ENCODE results near the gene SYCE3.
"Not testable (repeated sequence)": the region's sequence is repeated elsewhere in the genome, so short reads cannot be mapped to it uniquely, and the experiment has no call there.

Gene SYCE3

DNA sequence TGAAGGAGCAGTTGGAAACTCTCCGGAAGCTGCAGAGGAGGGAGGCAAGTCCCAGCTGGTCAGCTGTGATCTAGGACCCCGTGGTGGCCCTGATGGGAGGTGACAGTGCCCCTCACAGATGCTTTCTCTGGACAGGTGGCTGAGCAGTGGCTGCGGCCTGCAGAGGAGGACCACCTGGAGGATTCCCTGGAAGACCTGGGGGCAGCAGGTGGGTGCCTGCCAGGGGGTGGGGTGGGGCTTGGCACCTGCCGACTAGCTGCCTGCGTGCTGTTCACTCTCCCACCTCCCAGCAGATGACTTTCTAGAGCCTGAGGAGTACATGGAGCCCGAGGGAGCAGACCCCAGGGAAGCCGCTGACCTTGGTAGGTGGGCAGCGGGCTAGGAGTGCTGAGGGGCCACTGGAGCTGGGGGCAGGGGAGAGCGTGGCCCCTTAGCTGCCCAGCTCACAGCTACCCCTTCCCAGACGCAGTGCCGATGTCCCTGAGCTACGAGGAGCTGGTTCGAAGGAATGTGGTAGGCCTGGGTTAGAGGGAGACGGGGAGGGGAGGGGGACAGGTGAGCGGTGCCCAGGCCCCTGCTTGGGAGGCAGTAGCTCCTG lies 40.4 kb downstream of the SYCE3 start:
- no peak for TF ChIP-seq POLR2AphosphoS5 (IDR thresholded peaks at IDR 0.05; ENCODE audit: low read depth, low read length)
- TF ChIP-seq POLR2A (IDR thresholded peaks at IDR 0.05; ENCODE audit: low read depth, low read length): no peak
- no peak for TF ChIP-seq TAF1 (IDR thresholded peaks at IDR 0.05; ENCODE audit: borderline replicate concordance, low read depth, low read length)
- DNase-seq (ENCODE audit: insufficient read length) (no peak), FAIRE-seq (no peak)

DNA sequence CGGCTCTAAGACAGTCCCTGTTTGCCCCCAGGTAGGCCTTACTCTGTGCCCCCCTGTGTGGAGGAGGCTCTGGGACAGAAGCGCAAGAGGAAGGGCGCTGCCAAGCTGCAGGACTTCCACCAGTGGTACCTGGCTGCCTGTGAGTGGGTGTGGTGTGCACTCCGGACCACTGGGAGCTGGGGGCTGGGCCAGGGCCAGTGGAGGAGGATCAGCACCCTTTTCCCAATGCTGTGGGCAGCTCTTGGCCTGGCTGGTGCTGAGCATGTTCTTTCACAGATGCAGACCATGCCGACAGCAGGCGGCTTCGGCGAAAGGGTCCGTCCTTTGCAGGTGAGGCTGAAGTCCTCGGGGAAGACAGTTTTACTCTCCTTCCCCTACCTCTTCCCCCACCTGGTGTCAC lies 41.0 kb downstream of the SYCE3 start:
- DNase-seq (ENCODE audit: insufficient read length): no peak
- no peak for FAIRE-seq
- no peak for TF ChIP-seq POLR2A (IDR thresholded peaks at IDR 0.05; ENCODE audit: low read depth, low read length)
- no peak for TF ChIP-seq TAF1 (IDR thresholded peaks at IDR 0.05; ENCODE audit: borderline replicate concordance, low read depth, low read length)
- TF ChIP-seq POLR2AphosphoS5 (IDR thresholded peaks at IDR 0.05; ENCODE audit: low read depth, low read length): peak; percentile 38; the same call in 1 of the 2 replicates

DNA sequence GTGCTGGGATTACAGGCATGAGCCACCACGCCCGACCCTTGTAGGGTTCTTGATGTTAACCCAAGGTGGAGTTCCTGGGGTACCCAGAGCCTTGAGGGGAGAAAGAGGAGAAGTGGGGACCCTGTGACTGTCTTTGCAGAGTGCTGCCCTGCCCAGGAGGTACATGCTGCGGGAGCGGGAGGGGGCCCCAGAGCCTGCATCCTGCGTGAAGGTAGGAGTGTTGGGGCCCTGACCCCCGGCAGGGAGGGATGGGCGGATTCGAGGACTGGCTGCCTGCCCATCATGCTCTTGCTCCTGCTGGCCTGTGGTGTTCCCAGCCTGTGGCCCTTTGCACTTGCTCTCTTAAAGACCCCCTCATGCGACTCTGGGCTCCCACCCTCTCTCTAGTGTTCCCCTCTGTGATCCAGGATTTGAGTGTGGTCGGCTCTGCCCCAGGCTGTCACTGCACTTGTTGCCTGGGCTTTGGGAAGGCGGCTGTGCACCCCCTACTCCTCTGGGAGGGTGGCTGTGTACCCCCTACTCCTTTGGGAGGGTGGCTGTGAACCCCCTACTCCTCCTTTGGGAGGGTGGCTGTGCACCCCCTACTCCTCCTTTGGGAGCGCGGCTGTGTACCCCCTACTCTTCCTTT lies 41.8 kb downstream of the SYCE3 start:
- FAIRE-seq (no peak), DNase-seq (ENCODE audit: insufficient read length) (no peak)
- no peak for TF ChIP-seq POLR2AphosphoS5 (IDR thresholded peaks at IDR 0.05; ENCODE audit: low read depth, low read length)
- no peak for TF ChIP-seq TAF1 (IDR thresholded peaks at IDR 0.05; ENCODE audit: borderline replicate concordance, low read depth, low read length)
- TF ChIP-seq POLR2A (IDR thresholded peaks at IDR 0.05; ENCODE audit: low read depth, low read length): no peak

DNA sequence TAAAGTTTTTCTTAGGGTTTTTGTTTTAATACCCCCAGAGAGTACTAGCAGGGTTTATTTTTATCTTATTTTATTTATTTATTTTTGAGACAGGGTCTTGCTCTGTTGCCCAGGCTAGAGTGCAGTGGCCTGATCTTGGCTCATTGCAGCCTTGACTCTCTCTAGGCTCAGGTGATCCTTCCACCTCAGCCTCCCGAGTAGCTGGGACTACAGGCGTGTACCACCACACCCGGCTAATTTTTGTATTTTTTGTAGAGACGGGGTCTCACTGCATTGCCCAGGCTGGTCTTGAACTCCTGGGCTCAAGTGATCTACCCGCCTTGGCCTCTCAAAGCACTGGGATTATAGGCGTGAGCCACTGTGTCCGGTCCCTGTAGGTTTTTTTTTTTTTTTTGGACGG lies 42.5 kb downstream of the SYCE3 start:
- not testable (repeated sequence) for DNase-seq (ENCODE audit: insufficient read length); FAIRE-seq

DNA sequence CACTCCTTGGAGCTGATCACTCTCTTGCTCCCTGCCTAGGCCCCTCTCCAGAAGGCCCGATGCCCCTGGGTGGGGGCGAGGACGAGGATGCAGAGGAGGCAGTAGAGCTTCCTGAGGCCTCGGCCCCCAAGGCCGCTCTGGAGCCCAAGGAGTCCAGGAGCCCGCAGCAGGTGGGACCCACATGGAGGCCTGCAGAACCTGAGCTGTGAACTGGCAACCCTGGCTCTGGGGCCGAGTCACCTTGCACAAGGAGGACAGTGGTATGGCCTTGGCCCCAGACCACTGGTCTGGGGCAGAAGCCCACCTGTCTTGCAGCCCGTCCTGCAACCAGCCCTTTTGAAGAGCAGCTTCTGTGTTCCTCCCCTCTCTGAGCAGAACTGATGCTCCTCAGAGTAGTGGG lies 43.6 kb downstream of the SYCE3 start:
- TF ChIP-seq TAF1 (IDR thresholded peaks at IDR 0.05; ENCODE audit: borderline replicate concordance, low read depth, low read length): no peak
- no peak; the same call in 1 of the 2 replicates for TF ChIP-seq POLR2A (IDR thresholded peaks at IDR 0.05; ENCODE audit: low read depth, low read length)
- no peak for TF ChIP-seq POLR2AphosphoS5 (IDR thresholded peaks at IDR 0.05; ENCODE audit: low read depth, low read length)
- DNase-seq (ENCODE audit: insufficient read length) (no peak), FAIRE-seq (no peak)

DNA sequence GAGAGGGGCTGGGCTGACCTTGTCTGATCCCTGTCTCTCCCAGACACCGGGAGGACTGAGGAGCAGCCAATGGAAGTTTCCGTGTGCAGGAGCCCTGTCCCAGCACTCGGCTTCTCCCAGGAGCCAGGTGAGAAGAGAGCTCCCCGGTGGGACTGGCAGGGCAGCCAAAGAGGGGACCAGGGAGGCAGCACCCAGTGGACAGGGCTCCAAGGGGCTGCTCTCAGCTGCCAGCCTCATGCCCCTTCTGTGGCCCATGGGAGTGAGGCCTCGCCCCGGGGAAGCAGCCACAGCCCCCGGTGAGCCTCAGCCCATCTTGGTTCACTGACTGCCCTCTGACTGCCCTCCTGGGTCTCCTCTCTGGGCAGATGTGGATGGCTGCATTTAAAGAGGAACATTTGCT lies 44.1 kb downstream of the SYCE3 start:
- no peak for DNase-seq (ENCODE audit: insufficient read length)
- TF ChIP-seq TAF1 (IDR thresholded peaks at IDR 0.05; ENCODE audit: borderline replicate concordance, low read depth, low read length) (no peak), POLR2AphosphoS5 (IDR thresholded peaks at IDR 0.05; ENCODE audit: low read depth, low read length) (no peak), POLR2A (IDR thresholded peaks at IDR 0.05; ENCODE audit: low read depth, low read length) (no peak)
- FAIRE-seq: no peak

DNA sequence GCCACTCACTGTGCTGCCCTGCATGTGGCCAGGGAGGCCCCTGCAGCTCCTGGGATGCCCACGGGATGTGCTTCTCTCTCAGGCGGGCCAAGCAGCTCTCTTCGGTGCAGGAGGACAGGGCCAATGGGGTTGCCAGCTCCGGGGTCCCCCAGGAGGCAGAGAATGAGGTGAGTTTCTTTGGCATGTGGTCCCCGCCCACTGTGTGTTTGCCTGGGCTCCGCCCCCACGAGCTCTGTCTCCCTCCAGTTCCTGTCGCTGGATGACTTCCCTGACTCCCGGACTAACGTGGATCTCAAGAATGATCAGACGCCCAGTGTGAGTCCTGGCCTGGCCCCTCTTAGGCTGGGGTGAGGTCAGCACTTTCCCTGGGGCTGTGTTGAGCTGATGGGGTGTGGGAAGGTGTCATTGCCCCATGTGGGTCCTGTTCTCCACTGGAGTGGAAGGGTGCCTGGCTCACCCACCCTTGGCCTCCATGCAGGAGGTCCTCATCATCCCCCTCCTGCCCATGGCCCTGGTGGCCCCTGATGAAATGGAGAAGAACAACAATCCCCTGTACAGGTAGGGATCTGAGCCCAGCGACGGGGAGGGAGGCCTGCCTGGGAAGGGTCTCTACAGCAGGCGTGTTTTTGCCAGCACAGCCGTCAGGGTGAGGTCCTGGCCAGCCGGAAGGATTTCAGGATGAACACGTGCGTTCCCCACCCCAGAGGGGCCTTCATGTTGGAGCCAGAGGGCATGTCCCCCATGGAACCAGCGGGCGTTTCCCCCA lies 45.0 kb downstream of the SYCE3 start:
- no peak for TF ChIP-seq POLR2A (IDR thresholded peaks at IDR 0.05; ENCODE audit: low read depth, low read length)
- no peak for TF ChIP-seq TAF1 (IDR thresholded peaks at IDR 0.05; ENCODE audit: borderline replicate concordance, low read depth, low read length)
- TF ChIP-seq POLR2AphosphoS5 (IDR thresholded peaks at IDR 0.05; ENCODE audit: low read depth, low read length): no peak
- DNase-seq (ENCODE audit: insufficient read length): no peak

DNA sequence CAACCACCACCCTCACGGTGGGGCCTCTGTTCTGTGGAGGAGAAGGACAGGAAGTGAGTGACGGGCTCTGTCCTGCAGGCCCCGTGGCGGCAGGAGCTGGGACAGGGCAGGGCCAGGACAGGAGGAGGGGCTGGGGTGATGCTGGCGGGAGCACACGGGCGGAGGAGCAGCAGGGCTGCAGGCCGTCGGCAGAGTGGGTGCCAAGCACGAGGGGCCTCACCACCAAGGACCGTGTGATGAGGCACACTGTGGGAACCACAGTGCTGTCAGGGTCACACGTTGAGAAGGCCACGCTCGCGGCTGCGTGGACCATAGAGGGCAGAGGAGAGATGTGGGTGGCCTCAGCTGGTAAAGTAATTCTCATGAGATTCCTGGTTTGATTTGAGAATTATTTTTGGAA lies 45.8 kb downstream of the SYCE3 start:
- TF ChIP-seq TAF1 (IDR thresholded peaks at IDR 0.05; ENCODE audit: borderline replicate concordance, low read depth, low read length): no peak
- no peak for TF ChIP-seq POLR2A (IDR thresholded peaks at IDR 0.05; ENCODE audit: low read depth, low read length)
- no peak for TF ChIP-seq POLR2AphosphoS5 (IDR thresholded peaks at IDR 0.05; ENCODE audit: low read depth, low read length)
- no peak for DNase-seq (ENCODE audit: insufficient read length)
- FAIRE-seq: no peak

More for the DNA sequence above, 45.0 kb downstream of the SYCE3 start:
- FAIRE-seq: no peak

DNA sequence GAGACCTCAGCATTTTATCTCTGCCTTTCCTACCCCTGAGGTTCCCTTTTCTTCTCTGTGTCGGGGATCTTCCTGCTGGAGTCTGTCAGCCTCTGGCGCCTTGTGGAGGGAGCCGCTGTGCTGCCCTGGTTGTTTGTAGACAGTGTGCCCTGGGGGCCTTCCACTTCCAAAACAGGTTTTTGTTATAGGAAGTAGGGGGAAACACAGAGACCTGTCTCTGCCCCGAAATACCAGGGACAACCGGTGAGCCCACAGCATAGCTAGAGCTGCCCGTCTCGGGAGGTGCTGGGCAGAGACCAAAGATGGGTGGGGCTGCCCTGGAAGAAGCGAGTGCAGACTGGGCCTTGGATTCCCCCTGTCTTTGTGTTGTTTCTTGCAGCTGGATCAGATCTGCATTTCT lies 46.7 kb downstream of the SYCE3 start:
- TF ChIP-seq TAF1 (IDR thresholded peaks at IDR 0.05; ENCODE audit: borderline replicate concordance, low read depth, low read length): no peak
- TF ChIP-seq POLR2A (IDR thresholded peaks at IDR 0.05; ENCODE audit: low read depth, low read length): no peak
- no peak for TF ChIP-seq POLR2AphosphoS5 (IDR thresholded peaks at IDR 0.05; ENCODE audit: low read depth, low read length)
- no peak for DNase-seq (ENCODE audit: insufficient read length)
- FAIRE-seq: no peak

DNA sequence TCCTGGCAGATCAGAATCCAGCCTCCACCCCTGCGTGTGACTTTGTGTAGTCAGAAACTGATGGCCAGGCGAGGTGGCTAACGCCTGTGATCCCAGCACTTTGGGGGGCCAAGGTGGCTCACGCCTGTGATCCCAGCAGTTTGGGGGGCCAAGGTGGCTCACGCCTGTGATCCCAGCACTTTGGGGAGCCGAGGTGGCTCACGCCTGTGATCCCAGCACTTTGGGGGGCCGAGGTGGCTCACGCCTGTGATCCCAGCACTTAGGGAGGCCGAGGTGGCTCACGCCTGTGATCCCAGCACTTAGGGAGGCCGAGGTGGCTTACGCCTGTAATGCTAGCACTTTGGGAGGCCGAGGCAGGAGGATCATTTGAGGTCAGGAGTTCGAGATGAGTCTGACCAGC lies 49.5 kb downstream of the SYCE3 start:
- FAIRE-seq (no peak), DNase-seq (ENCODE audit: insufficient read length) (no peak)
- TF ChIP-seq TAF1 (IDR thresholded peaks at IDR 0.05; ENCODE audit: borderline replicate concordance, low read depth, low read length): no peak
- no peak for TF ChIP-seq POLR2A (IDR thresholded peaks at IDR 0.05; ENCODE audit: low read depth, low read length)
- TF ChIP-seq POLR2AphosphoS5 (IDR thresholded peaks at IDR 0.05; ENCODE audit: low read depth, low read length): no peak

DNA sequence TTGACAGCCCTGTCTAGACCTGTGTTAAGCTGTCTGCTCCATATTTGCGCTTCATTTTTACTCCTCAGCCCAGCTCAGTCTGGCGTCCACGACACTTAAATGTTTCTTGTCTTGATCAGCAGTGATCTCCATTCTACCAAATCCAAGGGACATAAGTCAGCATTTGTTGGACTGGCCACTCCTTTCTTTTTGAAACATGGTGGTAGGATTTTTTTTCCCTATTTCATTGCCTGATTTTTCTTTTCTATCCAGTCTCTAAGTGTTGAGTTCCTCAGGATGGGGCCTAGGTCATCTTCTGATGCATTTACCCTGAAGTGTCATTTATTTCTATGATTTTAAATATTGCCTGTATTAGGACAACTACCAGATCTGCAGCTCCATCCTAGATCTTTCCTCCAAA lies 53.8 kb downstream of the SYCE3 start:
- TF ChIP-seq POLR2A (IDR thresholded peaks at IDR 0.05; ENCODE audit: low read depth, low read length) (no peak), TAF1 (IDR thresholded peaks at IDR 0.05; ENCODE audit: borderline replicate concordance, low read depth, low read length) (no peak), POLR2AphosphoS5 (IDR thresholded peaks at IDR 0.05; ENCODE audit: low read depth, low read length) (no peak)
- DNase-seq (ENCODE audit: insufficient read length) (no peak), FAIRE-seq (no peak)
